Osteocyte (in vitro differentiated cells): ENCODE results near the gene TMBIM6. TPM values are rescaled to one million over a fixed set of nuclear protein-coding genes. Genes with fewer than 3 reads are reported as not detected.

Source experiments
- DNase-seq: peaks from one replicate; pipeline ENCODE4 v3.0.0; 2021; ENCODE audit warnings: mixed read lengths; ENCODE audit not compliant: unreplicated experiment; ENCODE audit errors: extremely low spot score
- H3K27ac Mint-ChIP-seq: one replicate; pipeline ENCODE4 v1.8.0; 2021; ENCODE audit warnings: mild to moderate bottlenecking, mixed read lengths; ENCODE audit not compliant: unreplicated experiment
- H3K27me3 Mint-ChIP-seq: one replicate; pipeline ENCODE4 v1.8.0; 2021; ENCODE audit warnings: mixed read lengths; ENCODE audit not compliant: unreplicated experiment
- H3K36me3 Mint-ChIP-seq: one replicate; pipeline ENCODE4 v1.8.0; 2021; ENCODE audit warnings: mixed read lengths; ENCODE audit not compliant: unreplicated experiment
- H3K4me1 Mint-ChIP-seq: one replicate; pipeline ENCODE4 v1.8.0; 2021; ENCODE audit warnings: mixed read lengths; ENCODE audit not compliant: unreplicated experiment
- H3K4me3 Mint-ChIP-seq: one replicate; pipeline ENCODE4 v1.8.0; 2021; ENCODE audit warnings: mild to moderate bottlenecking, moderate library complexity, mixed read lengths; ENCODE audit not compliant: unreplicated experiment
- H3K9me3 Mint-ChIP-seq: one replicate; pipeline ENCODE4 v1.8.0; 2021; ENCODE audit warnings: mixed read lengths; ENCODE audit not compliant: unreplicated experiment
- total RNA-seq: library from RNA; stranded (reverse); gene quantifications from 2 replicates; pipeline ENCODE4 v1.2.1, GENCODE V29; 2021
- TF ChIP-seq, protein P1 (sequence below): fragments of 200-600 bp; sonication (generic); IDR thresholded peaks from 2 replicates; pipeline ENCODE4 v1.5.0; 2021; ENCODE audit warnings: antibody characterized with exemption, mild to moderate bottlenecking, moderate library complexity

Gene TMBIM6
- total RNA-seq, 1 donor from 2014 or later, result 385 TPM

DNA sequence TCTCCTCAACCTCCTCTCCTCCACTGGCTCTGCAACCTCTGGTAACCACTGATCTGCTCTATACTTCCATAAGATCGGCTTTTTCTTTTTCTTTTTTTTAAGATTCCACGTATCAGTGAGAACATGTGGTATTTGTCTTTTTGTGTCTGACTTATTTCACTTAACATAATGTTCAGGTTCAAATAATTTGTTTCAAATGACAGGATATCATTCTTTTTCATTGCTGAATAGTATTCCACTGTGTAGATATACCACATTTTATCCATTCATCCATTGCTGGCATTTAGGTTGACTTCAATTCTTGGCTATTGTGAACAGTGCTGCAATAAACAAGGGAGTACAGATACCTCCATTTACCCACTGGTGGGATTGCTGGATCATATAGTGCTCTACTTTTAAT lies 46.3 kb downstream of the TMBIM6 start:
- no peaks in the 10 kb centered on the region for H3K27me3 Mint-ChIP-seq
- H3K27ac Mint-ChIP-seq, result no peak overlapping the region
- H3K4me1 Mint-ChIP-seq, result peaks cover 16% of the 10 kb centered on the region
- TF ChIP-seq, protein P1, sequence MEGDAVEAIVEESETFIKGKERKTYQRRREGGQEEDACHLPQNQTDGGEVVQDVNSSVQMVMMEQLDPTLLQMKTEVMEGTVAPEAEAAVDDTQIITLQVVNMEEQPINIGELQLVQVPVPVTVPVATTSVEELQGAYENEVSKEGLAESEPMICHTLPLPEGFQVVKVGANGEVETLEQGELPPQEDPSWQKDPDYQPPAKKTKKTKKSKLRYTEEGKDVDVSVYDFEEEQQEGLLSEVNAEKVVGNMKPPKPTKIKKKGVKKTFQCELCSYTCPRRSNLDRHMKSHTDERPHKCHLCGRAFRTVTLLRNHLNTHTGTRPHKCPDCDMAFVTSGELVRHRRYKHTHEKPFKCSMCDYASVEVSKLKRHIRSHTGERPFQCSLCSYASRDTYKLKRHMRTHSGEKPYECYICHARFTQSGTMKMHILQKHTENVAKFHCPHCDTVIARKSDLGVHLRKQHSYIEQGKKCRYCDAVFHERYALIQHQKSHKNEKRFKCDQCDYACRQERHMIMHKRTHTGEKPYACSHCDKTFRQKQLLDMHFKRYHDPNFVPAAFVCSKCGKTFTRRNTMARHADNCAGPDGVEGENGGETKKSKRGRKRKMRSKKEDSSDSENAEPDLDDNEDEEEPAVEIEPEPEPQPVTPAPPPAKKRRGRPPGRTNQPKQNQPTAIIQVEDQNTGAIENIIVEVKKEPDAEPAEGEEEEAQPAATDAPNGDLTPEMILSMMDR, result no peak
- DNase-seq, result no peak
- peaks cover 5% of the 10 kb centered on the region for H3K9me3 Mint-ChIP-seq
- peaks cover 8% of the 10 kb centered on the region for H3K36me3 Mint-ChIP-seq
- H3K4me3 Mint-ChIP-seq, result no peak overlapping the region

DNA sequence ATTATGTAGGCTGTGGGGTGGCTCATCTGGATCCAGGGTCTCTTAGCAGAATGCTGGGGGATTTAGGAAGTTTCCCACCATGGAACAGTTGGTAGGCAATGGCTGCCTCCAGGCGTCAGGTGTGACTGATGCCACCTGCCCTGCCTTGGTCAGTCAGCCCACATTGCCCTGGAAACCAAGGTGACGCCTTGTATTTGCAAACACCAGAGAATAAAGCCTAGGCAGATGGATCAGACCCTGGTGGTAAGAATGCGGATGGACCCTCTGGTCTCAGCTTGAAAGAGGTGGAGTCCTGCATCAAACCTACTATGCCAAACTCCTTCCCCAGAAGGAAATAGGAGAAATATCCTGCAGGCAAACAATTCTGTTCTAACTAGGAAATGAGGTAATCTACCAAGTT lies 48.6 kb downstream of the TMBIM6 start:
- Mint-ChIP-seq H3K4me3 (no peak overlapping the region), H3K4me1 (peaks cover 3% of the 10 kb centered on the region), H3K27me3 (no peaks in the 10 kb centered on the region), H3K36me3 (peaks cover 8% of the 10 kb centered on the region), H3K27ac (no peak overlapping the region), H3K9me3 (peaks cover 5% of the 10 kb centered on the region)
- TF ChIP-seq, protein P1, result no peak
- no peak for DNase-seq

DNA sequence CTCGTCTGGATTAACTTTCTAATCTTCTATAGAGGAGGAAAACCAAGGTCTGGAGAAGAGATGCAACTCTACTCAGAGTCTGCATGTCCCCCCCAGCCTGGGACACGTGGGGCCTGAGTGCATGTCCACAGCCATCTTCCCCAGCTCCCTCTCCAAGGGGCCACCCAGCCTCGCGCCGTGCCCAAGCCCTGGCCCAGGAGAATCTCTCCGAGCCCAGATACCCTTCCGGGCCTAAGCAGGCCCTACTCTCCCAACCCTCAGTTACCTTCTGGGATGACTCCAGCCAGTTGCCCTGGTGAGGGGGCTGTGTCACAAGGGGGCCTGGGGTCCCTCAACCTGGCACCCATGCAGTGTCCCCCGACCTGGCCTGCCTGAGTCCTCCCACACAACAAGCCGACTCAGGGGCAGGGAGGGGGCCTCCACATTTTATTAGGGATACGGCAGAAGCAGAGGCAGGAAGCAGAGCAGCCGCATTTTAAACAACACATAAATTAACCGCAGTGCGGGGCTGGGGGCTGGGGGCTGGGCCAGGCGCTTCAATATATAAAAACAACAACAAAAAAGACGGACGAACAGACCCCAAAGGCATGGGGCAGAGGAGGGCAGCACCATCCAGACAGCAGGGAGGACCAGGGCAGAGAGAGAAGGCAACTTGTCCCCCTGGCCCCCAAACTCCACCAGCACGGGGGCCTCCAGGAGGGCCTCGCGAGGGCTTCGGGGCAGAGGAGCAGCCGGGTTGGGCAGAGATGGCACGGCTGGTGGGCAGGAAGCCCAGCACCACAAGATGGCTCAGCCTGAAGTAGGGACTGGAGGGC lies 49.6 kb downstream of the TMBIM6 start:
- Mint-ChIP-seq H3K27me3 (no peaks in the 10 kb centered on the region), H3K27ac (peak overlapping the region; percentile 28), H3K4me3 (no peak overlapping the region), H3K36me3 (peaks cover 10% of the 10 kb centered on the region), H3K9me3 (peaks cover 5% of the 10 kb centered on the region), H3K4me1 (no peaks in the 10 kb centered on the region)
- TF ChIP-seq, protein P1, result no peak
- DNase-seq, result no peak

DNA sequence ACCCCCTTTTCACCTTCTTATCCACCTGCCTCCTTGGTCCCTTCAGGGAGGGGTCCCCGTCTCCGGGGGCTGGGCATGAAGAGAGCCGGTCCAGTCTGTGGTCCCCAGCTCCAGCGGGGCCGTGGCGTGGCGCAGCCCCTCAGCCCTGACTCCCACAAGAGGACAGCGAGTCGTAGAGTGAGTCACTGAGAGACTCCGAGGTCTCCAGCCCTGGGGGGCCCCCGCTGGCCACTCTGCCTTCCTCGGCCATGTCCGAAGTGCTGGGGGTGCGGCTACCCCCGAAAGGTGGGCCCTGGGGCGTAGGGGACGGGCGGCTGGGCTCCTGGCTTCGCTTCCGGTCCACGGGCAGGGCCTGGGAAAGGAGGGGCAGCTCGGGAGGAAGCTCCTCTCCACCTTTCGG lies 50.3 kb downstream of the TMBIM6 start:
- no peak for DNase-seq
- Mint-ChIP-seq H3K4me1 (no peaks in the 10 kb centered on the region), H3K4me3 (no peak overlapping the region), H3K36me3 (peaks cover 13% of the 10 kb centered on the region), H3K9me3 (peaks cover 5% of the 10 kb centered on the region), H3K27me3 (no peaks in the 10 kb centered on the region), H3K27ac (no peak overlapping the region)
- TF ChIP-seq, protein P1, result no peak

DNA sequence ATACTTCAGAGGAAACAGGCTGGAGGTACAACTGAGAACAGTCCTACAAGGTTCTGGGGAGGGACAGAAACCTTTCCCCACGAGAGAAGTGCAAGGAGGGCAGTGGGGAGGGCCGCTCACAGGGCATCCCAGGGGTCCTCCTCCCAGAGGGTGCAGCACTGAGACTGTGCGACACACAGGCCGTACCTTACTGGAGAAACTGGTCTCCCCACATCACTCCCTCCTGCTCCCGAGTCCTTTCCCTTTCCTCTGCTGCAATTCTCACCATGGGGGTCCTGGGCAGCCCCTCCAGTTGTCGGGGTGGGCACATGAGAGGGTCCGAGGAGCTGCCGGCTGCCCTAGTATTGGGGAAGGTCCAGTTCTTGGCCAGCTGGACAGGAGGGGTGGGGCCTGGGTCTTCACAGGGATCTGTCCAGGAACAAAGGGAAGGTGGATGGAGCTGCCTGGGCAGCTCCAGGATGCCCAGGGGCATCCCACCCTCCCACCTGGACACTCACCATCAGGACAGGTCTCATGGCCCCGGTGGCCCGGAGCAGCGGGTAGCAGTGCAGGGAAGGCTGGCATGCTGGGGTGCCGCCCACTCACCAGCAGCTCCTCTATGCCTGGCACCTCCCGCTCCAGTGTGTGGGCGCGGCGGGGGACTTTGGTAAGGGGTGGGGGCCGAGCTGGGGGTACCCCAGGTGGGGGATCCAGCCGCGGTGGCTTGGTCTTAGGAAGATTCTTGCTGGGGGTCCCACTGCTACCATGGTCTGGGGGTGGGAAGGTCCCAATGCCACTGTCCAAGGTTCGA lies 51.0 kb downstream of the TMBIM6 start:
- no peak for DNase-seq
- Mint-ChIP-seq H3K27me3 (no peaks in the 10 kb centered on the region), H3K4me3 (no peak overlapping the region), H3K4me1 (no peaks in the 10 kb centered on the region), H3K27ac (no peak overlapping the region), H3K36me3 (peaks cover 13% of the 10 kb centered on the region), H3K9me3 (peaks cover 5% of the 10 kb centered on the region)
- TF ChIP-seq, protein P1, result no peak
